SK-N-MC (cell line): Measurements from ENCODE around the gene TMEM219.

Source experiments
- EZH2 ChIP-seq: fragments of 200-600 bp; sonication (generic); IDR thresholded peaks from one replicate; pipeline ENCODE4 v1.6.1; 2017; ENCODE audit warnings: antibody characterized with exemption
- FOXP2 ChIP-seq: optimal IDR thresholded peaks from 2 replicates; pipeline ENCODE3; 2011; ENCODE audit warnings: mild to moderate bottlenecking, moderate library complexity; ENCODE audit not compliant: insufficient read depth; ENCODE audit errors: extremely low read length, control extremely low read depth
- POLR2AphosphoS5 ChIP-seq: IDR thresholded peaks from 2 replicates; pipeline ENCODE4 v1.6.1; 2012; ENCODE audit warnings: mild to moderate bottlenecking, low read depth, low read length, borderline replicate concordance

GRCh38 chr16:29968205-29968604 lies 6.3 kb downstream of the TMEM219 start:
- TF ChIP-seq EZH2 (no peak), POLR2AphosphoS5 (no peak), FOXP2 (no peak)
